Measurements from ENCODE around the gene IL36RN.

The IL36RN gene

DNA sequence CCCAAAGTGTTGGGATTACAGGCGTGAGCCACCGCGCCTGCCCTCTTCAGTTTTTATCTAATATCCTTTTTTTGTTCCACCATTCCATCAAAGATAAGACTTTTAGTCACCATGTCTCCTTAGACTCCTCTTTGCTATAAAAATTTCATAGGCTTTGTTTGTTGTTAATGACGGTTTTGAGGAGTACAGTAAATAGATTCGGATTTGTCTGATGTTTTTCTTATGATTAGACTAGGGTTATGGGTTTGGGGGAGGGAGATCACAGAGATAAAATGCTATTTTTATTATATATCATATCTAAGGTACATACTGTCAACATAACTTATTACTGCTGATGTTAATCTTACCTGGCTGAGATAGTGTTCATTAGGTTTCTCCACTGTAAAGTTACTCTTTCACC is 12.5 kb upstream of the IL36RN start:
- no peak for DNase-seq (ENCODE audit: low read depth in 2 of 2, low spot score in 1 of 2)

DNA sequence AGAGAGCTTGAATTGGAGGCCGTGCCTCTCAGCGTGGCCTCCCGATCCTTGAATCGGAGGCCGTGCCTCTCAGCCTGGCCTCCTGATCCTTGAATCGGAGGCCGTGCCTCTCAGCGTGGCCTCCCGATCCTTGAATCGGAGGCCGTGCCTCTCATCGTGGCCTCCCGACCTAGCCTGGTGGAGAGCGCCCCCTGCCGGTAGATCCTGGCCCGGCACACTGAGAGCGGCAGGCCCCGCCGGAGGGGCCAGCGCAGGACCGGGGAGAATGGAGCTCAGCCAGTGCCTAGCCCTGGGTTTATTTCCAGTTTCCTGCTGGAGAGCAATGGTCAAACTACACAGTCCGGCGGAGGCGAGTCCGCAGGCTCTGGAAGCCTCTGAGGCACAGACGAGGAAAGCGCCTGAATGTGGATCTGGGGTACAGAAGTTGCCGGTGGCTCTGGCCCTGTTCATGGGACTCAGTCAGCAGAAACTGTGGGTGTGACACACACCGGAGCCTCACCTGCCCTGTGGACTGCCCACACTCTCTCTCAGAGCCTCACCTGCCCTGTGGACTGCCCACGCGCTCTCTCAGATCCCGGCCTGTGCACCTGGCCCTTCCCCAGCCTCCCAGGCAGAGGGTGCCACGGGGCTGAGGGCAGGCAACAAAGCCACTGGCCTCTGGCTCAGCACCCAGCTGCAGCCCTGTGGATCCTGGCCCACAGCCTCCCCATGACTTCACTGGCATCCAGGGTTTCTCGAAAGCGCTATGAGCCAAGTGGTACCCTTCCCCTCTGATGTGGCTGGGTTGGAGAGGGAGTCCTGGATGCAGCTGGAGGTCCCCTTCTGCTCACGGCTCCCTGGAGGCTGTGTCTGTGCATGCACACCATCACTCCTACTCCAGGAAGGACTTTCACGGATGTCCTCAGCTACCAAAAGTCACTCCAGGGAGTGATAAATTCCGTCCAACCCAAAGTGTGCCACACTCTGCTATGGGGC is 7.8 kb upstream of the IL36RN start:
- DNase-seq (ENCODE audit: low read depth in 2 of 2, low spot score in 1 of 2) = no peak

DNA sequence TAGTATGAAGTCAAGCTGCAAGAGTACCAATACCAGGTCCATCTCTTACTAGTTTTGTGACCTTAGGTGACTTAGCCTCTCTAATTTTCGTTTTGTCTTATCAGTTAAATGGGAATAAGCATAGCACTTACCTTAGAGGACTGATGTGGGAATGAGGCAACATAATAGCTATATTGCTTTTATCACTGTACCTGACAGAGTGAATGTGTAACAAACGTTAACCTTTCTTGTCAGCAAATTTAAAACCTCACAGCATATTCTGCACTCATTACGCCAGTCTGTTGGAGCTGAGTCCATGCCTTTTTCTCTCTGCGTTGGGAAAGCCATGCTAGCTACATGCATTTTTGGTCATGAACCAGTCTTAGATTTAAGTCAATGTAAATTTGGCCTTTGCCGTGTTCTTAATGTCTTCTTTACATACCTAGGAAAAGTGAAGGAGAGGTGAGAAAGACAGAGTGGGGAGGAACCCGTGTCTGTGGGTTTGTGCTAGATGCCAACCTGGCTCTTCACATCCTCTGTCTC is 6.5 kb upstream of the IL36RN start, which contains the start of gene IL36B:
Gene IL36B, minus strand, starts transcription at position 472 of the 522 bp plus-strand sequence.
- no peak for DNase-seq (ENCODE audit: low read depth in 2 of 2, low spot score in 1 of 2)

DNA sequence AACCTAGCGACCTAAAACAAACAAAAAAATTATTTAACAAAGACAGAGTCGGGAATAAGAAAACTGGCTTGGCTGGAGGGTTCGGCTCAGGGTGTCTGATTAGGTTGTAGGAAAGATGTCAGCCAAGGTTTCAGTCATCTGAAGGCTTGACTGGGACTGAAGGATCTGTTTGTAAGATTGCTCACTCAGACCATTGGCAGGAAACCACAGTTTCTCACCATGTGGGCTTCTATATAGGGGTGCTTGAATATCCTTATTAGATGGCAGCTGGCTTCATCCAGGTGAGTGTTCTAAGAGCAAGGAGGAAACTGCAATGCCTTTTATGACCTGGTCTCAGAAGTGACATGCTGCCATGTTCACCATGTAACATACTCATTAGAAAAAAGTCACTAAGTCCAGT is 5.3 kb upstream of the IL36RN start:
- DNase-seq (ENCODE audit: low read depth in 2 of 2, low spot score in 1 of 2) = no peak

DNA sequence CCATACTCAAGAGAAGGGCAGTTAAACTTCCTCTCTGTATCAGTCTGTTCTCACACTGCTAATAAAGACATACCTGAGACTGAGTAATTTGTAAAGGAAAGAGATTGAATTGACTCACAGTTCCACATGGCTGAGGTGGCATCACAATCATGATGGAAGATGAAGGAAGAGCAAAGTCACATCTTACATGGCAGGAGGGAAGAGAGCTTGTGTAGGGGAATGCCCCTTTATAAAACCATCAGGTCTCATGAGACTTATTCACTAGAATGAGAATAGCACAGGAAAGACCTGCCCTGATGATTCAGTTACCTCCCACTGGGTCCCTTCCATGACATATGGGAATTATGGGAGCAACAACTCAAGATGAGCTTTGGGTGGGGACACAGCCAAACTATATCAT is 4.9 kb upstream of the IL36RN start:
- no peak for DNase-seq (ENCODE audit: low read depth in 2 of 2, low spot score in 1 of 2)

DNA sequence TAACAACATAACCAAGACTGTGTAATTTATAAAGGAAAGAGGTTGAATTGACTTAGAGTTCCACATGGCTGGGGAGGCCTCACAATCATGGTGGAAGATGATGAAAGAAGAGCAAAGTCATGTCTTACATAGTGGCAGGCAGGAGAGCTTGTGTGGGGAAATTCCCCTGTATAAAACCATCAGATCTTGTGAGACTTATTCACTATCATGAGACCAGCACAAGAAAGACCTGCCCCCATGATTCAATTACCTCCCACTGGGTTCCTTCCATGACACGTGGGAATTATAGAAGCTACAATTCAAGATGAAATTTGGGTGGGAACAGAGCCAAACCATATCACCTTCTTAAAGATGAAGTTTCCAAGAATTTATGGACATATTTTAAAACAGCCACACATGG is 2.5 kb upstream of the IL36RN start:
- DNase-seq (ENCODE audit: low read depth in 2 of 2, low spot score in 1 of 2) = no peak

DNA sequence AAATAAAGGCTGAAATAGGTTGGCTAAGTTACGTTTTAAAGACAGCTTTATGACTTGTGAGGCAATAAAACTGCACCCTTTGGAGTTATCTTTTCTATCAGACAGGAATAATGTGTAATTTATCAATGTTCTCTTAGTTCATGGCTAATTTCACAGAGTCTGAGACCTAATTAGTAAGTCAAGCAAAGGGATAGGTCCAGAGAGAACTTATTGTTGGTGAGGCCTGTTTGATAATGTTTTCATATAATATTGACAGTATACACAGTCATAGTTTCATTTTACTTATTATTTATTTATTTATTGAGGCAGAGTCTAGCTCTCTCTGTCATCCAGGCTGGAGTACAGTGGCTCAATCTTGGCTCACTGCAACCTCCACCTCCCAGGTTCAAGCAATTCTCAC is 1.9 kb upstream of the IL36RN start:
- DNase-seq (ENCODE audit: low read depth in 2 of 2, low spot score in 1 of 2) = no peak

DNA sequence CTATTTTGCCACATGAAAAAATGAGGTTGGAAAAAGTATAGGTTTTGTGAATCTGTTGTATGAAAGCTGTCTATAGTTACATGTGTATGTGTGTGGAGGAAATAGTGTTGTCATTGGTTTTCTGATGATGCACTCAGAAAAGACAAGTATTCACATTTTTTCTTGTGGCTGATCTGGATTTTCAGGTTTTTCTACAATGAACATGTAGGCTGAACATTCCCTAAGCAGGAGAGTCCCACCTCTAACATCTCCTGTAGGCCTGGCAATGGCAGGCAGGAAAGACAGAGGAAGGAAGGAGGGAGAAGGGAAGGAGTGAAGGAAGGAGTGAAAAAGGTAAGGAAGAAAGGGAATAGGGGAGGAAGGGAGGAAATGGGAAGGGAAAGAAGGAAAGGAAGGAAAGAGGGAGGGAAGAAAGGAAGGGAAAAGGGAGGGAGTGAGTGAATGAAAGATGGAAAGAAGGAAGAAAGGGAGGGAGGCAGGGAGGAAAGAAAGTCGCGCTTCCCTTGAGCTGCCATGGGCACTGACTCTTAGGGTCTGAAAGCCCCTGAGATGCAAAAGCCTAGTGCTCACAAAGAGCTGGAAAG is 495 bp upstream of the IL36RN start:
- no peak for DNase-seq (ENCODE audit: low read depth in 2 of 2, low spot score in 1 of 2)

DNA sequence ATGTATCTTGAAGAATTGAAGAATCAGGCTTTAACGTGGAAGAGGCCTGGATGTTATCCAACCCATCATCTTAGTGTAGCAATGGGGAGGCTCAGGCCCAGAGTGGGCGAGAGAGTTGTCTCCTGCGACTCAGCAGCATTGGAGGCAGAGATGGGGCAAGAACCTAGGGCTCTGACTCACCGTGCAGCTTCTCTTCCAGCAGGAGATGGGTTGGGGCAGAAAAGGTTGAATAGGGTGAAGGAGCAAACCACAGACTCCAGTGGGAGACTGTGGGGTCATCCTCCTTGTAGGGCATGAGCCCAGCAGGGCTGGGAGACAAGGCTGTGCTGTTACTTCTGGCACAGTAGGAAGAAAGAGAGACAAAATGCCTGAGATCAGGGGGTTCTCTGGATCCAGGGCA is 1.4 kb downstream of the IL36RN start:
- no peak for DNase-seq (ENCODE audit: low read depth in 2 of 2, low spot score in 1 of 2)

DNA sequence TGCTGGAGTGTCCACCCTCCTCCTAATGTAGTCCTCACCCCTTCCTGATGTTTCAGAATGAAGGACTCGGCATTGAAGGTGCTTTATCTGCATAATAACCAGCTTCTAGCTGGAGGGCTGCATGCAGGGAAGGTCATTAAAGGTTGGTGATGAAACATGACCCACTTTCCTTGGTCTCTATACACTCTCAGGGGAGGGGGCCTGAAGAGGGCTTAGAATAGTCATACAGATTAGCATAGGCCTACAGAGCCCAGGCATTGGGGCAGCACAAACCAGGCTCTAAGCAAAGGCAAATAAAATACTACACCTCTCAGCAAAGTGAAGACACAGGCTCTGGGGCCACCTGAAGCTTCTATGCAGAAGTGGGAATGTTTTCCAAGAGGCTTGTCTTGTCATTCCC is 1.8 kb downstream of the IL36RN start:
- DNase-seq (ENCODE audit: low read depth in 2 of 2, low spot score in 1 of 2) = no peak

DNA sequence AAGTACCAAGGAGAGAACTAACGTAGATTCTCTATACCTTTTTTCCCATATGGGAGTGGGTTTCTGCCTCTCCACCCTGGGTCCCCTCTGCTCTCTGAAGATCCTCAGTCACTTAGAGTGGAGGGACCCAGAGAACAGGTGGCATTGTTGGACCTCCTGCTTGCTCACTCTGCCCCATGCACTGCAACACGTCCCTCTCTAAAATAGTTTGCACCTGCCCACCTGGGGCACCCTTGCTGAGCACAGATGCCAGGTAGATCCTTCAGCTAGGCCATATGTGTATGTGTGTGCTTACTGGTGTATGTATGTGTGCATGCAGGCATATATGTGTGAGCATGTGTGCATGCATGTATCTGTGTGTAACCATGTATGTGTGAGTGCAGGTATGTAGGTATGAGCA is 2.2 kb downstream of the IL36RN start:
- no peak for DNase-seq (ENCODE audit: low read depth in 2 of 2, low spot score in 1 of 2)

DNA sequence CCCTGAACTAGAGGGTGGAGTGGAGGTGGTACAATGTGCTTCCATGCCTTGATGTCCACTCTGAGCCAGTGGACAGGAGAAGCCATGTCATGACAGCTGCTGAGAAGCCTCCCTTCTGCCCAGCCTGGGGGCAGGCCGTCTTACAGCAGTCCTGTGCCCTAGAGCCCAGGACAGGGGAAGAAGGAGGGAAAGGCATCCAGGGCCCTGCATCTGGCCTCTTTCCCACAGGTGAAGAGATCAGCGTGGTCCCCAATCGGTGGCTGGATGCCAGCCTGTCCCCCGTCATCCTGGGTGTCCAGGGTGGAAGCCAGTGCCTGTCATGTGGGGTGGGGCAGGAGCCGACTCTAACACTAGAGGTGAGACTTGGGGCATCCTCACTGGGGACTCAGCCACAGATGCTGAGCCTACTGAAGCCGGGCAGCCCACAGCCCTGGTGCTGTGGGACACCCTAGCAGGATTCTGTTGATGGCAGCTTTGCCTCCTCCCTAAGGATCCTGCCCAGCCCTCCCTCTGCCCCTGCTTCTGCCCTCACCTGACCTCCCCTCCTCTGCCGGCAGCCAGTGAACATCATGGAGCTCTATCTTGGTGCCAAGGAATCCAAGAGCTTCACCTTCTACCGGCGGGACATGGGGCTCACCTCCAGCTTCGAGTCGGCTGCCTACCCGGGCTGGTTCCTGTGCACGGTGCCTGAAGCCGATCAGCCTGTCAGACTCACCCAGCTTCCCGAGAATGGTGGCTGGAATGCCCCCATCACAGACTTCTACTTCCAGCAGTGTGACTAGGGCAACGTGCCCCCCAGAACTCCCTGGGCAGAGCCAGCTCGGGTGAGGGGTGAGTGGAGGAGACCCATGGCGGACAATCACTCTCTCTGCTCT is 3.1 kb downstream of the IL36RN start:
- DNase-seq (ENCODE audit: low read depth in 2 of 2, low spot score in 1 of 2) = no peak

DNA sequence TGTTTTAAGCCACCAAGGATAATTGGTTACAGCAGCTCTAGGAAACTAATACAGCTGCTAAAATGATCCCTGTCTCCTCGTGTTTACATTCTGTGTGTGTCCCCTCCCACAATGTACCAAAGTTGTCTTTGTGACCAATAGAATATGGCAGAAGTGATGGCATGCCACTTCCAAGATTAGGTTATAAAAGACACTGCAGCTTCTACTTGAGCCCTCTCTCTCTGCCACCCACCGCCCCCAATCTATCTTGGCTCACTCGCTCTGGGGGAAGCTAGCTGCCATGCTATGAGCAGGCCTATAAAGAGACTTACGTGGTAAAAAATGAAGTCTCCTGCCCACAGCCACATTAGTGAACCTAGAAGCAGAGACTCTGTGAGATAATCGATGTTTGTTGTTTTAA is 5.3 kb downstream of the IL36RN start:
- DNase-seq (ENCODE audit: low read depth in 2 of 2, low spot score in 1 of 2) = no peak

DNA sequence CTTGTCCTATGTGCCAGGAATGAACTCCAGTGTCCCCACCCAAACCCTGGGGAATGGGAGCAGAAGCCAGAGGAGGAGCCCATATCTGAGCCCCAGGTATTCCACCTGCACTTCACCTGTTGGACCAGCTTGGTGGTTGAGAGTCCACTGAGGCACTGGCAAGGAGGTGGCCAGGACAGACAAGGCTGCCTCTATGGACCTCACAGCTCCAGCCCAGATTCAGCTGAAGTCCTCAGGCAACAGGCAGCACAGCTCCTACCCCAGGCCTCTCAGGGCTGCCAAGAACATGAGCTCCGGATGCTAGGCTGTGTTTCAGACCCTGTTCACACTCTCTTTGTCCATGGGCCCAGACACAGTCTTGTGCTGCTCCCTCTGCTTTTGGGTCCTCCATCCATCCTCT is 5.9 kb downstream of the IL36RN start:
- DNase-seq (ENCODE audit: low read depth in 2 of 2, low spot score in 1 of 2) = no peak

DNA sequence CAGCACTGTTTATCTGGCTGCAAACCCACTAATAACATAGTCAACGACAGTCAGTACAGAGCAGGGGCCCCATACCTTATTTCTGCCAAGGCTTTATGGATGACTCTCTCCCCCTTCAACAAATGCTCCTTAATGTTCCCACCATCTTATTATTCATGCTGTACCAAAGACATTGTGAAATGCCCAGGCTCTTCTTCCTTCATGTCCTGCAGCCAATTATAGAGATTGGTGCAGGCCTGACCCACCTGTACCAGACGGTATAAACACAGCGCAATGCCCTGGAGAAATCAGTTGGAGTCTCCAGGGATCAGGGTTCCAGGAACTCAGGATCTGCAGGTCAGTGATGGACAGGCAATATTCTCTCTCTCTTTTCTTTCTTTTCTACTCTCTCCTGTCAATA is 8.7 kb downstream of the IL36RN start, which contains the start of gene IL1F10:
Gene IL1F10, plus strand, starts transcription at position 290 of the 400 bp plus-strand sequence. CDS start 4,769 bp downstream, outside the sequence.
- DNase-seq (ENCODE audit: low read depth in 2 of 2, low spot score in 1 of 2) = no peak

DNA sequence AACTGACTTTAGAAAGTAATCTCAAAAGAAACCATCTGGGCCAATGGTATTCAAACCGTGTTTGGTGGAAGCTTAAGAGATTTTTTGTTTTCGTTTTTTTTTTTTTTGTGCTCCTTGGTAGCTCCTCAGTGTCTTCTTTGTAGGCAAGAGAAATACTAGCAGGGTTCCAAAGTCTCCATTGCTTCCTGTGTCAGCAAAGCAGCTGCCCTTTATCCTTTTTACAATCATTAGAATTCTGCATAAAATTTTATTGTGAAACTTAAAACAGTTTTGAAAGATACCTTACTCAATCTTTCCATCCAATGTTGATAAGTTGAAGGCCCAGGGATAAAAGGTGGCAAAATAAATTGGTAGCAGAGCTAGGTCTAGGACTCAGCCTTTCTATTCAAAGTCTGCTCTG is 9.3 kb downstream of the IL36RN start:
- DNase-seq (ENCODE audit: low read depth in 2 of 2, low spot score in 1 of 2) = no peak

DNA sequence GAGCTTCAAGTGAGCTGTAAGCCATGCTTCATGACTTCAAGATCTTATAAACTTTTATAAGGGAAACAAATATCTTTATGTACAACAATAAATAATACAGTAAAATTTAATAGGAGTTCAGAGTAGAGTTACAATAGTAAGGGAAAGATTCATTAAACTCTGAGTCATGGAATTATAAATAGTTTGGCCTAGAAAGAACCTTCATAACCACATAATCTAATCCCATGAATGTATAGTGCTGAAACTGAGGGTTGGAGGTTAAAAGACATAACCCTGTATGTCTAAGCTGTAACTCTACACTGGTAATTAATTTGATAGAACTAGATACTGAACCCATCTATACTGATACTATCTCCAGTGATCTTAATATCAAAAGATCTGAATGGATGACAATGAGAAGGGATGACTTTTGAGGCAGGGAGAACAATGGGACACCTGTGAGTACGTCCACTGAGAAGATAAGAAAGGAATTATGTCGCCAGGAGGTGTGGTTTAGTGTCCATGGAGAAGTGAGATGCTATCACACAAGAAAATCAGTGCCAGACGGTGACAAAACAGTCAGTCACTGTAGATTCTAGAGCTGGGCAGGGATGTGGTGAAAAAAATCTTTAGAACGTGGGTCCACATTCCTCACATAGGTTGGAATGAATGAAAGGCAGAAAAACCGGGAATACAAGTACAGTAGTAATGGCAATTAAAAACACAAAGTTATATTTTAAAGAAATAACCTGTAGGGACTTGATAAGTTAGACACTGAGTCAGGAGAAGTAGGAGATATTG is 9.9 kb downstream of the IL36RN start:
- DNase-seq (ENCODE audit: low read depth in 2 of 2, low spot score in 1 of 2) = no peak

DNA sequence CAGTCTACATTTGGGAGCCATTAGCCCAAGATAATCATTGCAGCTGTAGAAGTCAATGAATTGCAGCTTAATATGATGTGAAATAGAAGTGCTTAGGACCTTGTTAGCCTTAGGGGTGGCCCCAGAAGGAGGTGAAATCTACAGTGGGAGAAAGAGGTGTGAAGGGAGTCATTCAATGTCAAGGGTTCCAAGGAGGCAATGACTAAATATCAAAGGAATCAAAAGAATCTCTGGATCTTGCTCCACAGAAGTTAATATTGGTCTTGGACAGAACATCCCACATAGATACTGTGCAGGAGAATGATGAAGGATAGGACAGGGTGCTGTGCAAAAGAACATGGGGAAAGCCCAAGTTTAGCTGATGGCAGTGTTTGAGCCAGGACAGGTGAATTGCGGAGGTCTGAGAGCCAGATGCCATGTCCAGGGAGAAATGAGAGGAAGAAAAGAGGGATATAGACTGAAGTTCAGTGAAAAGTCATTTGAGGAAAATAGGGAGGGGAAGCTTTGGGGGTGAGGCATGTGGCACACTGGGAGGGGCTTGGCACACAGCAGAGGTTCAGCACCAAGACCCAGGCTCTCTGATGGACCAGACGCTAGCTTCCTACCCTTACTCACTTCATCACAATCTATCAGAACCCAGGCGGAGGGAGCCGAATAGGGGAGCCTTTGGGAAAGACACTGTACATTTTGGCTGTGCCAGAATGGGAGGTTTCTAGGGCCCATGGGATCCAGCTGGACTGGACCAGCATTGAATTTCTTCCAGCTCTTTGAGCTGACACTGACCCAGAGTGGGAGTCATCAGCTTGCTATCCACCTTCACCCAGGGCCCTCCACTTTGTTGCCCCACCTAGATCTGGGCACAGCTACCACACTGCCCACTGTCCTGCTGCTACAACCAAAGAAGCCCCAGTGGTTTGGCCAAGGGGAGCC is 10.9 kb downstream of the IL36RN start:
- DNase-seq (ENCODE audit: low read depth in 2 of 2, low spot score in 1 of 2) = no peak

DNA sequence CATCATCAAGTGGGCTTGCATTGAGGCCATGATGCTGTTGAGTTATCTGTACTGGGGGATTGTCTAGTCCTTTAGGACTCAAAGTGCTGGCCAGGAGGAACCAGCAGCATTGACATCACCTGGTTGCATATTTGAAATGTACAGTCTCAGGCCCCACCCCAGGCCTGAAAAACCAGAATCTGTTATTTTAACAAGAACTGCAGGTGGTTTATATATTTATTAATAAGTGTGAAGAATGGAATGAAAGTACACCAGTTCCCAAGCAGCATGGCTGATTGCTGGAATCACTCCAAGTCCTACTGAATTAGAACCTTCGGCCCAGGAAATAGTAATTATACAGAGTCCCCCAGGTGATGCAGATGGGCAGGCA is 11.6 kb downstream of the IL36RN start:
- no peak for DNase-seq (ENCODE audit: low read depth in 2 of 2, low spot score in 1 of 2)

DNA sequence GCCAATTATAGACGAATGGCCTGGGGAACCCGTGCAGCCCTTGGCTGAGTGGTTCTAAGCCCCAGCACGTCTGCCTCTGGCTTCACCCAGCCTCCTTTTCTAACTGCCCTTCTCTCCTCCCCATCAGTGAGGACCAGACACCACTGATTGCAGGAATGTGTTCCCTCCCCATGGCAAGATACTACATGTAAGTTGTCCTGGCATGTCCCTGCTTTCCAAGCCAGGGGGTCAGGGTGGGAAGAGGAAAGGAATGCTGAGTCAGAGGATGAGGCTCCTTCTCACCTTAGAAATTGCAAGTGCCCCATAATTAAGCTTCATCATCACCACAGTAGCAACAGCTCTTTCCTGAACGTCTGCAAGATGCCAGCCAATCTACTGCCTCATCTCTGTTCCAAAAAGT is 13.6 kb downstream of the IL36RN start:
- no peak for DNase-seq (ENCODE audit: low read depth in 2 of 2, low spot score in 1 of 2)

Measured in stimulated activated CD8-positive, alpha-beta memory T cell treated with anti-CD3 and anti-CD28 coated beads, Interleukin-4, amount 100 ng/mL, for 4 hours (primary cell).